ENCODE measurements around the gene CRKL.

CRKL gene

GRCh38 chr22:20952544-20953341 lies 35.5 kb downstream of the CRKL start:
- DNase-seq = no peak

- no peak for DNase-seq
These were observed 36.1 kb downstream of the CRKL start for GRCh38 chr22:20953342-20953608.

GRCh38 chr22:20953668-20954500 lies 36.7 kb downstream of the CRKL start:
- DNase-seq = no peak

- no peak for DNase-seq
These were observed 38.3 kb downstream of the CRKL start for GRCh38 chr22:20955548-20955947.

GRCh38 chr22:20956258-20957101 lies 39.3 kb downstream of the CRKL start:
- DNase-seq = no peak

GRCh38 chr22:20957102-20957682 lies 40.0 kb downstream of the CRKL start:
- no peak for DNase-seq

- DNase-seq = no peak
These were observed 40.6 kb downstream of the CRKL start for GRCh38 chr22:20957683-20958431.

- no peak for DNase-seq
These were observed 42.6 kb downstream of the CRKL start for GRCh38 chr22:20959578-20960461.

GRCh38 chr22:20960609-20961008 lies 43.4 kb downstream of the CRKL start:
- DNase-seq = no peak

- DNase-seq = no peak
These were observed 45.3 kb downstream of the CRKL start for GRCh38 chr22:20962491-20962945.

GRCh38 chr22:20963201-20964052 lies 46.2 kb downstream of the CRKL start:
- DNase-seq = no peak

- DNase-seq = no peak
These were observed 47.0 kb downstream of the CRKL start for GRCh38 chr22:20964090-20964798.

GRCh38 chr22:20964799-20965103 lies 47.5 kb downstream of the CRKL start:
- peak; percentile 12 for DNase-seq

GRCh38 chr22:20965104-20965887 lies 48.1 kb downstream of the CRKL start:
- no peak for DNase-seq

GRCh38 chr22:20965888-20966855 lies 49.0 kb downstream of the CRKL start:
- DNase-seq = no peak

- no peak for DNase-seq
These were observed 49.9 kb downstream of the CRKL start, which contains the start of gene AIFM3 for GRCh38 chr22:20966883-20967696. Gene AIFM3, plus strand, starts transcription at chr22:20967255. Its CDS starts 690 bp downstream, at chr22:20967945.

Measured in activated T-cell treated with anti-CD3 and anti-CD28 coated beads for 4 hours (primary cell).